GM04504 (cell line): ENCODE data around the gene POTEC.
"Not testable (repeated sequence)": the region's sequence is repeated elsewhere in the genome, so short reads cannot be mapped to it uniquely, and the experiment has no call there.

Experiments used
- DNase-seq: peaks from one replicate; pipeline ENCODE4 v3.0.0-alpha.2; 2012; ENCODE audit warnings: low read depth

The POTEC gene

GRCh38 chr18:14543446-14543964 lies at the start of gene POTEC:
TSS of gene POTEC (minus strand) at chr18:14543600. CDS start at chr18:14543146, 454 bp downstream.
- not testable (repeated sequence) for DNase-seq

DNA sequence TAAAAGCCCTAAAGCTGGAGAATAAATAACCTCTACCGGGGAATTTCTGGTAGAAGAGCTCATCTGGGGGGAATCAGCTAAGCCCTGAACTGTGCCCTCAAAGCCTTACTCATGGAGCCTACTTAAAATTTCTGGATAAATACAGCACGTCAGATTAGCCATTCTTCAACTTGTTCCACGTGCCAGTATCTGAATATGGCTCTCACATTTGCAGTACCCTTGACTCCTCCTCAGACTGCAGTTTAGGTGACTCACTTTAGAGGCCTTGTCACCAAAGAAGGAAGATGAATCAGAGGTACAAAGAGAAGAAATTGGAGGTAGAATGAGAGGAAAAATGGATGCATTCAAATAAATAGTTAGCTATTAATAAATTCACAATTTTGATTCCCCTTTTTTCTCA lies 34.6 kb upstream of the POTEC start:
- peak; percentile 3 for DNase-seq

GRCh38 chr18:14559502-14559901 lies 16.1 kb upstream of the POTEC start:
- DNase-seq = not testable (repeated sequence)

DNA sequence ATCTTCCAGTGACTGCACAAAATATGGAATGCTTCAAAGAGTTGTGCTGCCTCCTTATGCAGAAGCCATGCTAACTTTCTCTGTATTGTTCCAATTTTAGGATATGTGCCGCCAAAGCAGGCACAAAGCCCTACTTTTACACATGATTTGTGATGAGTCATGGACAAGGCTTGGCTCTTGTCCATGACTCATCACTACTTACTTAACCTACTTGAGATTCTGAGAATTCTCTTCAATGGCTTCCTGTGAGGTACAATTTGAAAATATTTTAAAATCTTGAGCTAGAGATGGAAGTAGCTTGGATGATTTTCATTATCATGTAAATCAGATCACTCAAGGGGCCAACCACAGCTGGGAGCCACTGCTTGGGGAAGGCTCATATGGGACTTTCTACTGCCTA lies 11.7 kb downstream of the POTEC start:
- not testable (repeated sequence) for DNase-seq

DNA sequence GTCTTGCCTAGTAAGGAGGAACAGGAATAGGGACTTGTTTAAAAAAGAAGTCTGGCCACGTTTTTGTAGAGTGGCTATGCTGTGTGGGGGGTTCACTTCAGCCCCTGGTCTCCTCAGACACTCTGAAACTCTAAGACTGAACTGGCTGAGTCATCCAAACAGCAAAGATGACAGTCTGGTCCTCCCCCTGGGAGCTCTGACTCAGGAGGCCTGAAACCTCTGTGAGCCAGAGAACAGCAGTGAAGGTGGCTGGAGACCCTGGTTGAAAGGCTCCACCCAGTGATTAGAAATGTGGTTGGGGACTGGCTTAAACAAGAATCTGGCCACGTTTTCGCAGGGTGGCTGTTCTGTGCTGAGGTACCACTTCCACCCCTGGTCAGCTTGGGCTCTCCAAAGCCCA lies 32.7 kb downstream of the POTEC start:
- DNase-seq = not testable (repeated sequence)

DNA sequence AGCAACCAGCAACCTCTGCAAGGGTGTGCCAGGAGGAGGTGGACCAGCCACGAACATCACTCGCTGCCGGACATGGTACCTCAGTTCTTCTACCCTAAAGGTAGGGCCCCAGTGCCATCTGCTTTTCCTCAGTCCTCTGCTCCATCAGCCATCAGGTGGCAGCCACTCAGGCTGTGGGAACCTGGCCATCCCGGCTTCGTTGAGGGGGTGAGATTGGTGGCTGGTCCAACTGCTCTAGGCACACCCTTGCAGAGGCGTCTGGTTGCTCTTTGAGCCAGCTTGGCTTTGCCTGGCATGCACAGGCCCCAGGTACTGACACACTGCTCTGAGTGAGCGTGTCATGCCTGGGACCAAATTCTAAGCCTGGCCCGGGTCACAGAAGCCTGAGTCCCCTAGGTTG lies 39.7 kb downstream of the POTEC start:
- not testable (repeated sequence) for DNase-seq

DNA sequence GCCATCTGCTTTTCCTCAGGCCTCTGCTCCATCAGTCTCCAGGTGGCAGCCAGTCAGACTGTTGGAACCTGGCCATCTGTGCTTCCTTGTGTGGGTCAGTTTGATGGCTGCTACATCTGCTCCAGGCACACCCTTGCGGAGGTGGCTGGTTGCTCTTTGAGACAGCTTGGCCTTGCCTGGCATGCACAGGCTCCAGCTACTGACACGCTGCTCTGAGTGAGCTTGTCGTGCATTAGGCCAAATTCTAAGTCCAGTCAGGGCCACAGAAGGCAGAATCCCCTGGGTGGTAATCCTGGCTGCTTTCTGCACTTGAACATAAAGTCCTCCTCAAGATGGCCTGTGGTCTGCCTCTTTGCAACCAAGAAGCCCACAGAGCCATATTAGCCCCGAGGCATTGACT lies 41.5 kb downstream of the POTEC start:
- DNase-seq = not testable (repeated sequence)

- DNase-seq = not testable (repeated sequence)
These were observed 54.0 kb downstream of the POTEC start for GRCh38 chr18:14489256-14490014.

- DNase-seq = not testable (repeated sequence)
These were observed 54.6 kb downstream of the POTEC start for GRCh38 chr18:14488789-14489188.

- DNase-seq = not testable (repeated sequence)
These were observed 56.3 kb downstream of the POTEC start for GRCh38 chr18:14486926-14487580.

- not testable (repeated sequence) for DNase-seq
These were observed 64.3 kb downstream of the POTEC start for GRCh38 chr18:14479076-14479475.

GRCh38 chr18:14475520-14475919 lies 67.9 kb downstream of the POTEC start:
- not testable (repeated sequence) for DNase-seq

DNA sequence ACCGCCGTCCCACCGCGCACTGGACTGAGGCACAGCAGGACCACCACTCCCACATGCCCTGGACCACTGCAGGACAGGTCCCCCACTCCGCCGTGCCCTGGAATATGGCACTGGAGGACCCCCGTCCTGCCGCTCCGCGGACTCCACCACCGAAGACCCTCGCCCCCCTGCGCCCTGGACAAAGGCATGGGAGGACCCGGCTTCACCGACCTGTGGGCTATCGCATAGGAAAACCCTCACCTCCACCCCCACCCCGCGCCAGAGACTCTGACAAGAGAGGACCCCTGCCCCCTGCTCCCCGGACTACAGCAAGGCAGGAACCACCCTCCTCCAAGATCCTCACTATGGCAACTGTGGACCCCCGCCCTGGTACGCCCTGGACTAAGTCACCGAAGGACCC lies 68.6 kb downstream of the POTEC start:
- DNase-seq = not testable (repeated sequence)

DNA sequence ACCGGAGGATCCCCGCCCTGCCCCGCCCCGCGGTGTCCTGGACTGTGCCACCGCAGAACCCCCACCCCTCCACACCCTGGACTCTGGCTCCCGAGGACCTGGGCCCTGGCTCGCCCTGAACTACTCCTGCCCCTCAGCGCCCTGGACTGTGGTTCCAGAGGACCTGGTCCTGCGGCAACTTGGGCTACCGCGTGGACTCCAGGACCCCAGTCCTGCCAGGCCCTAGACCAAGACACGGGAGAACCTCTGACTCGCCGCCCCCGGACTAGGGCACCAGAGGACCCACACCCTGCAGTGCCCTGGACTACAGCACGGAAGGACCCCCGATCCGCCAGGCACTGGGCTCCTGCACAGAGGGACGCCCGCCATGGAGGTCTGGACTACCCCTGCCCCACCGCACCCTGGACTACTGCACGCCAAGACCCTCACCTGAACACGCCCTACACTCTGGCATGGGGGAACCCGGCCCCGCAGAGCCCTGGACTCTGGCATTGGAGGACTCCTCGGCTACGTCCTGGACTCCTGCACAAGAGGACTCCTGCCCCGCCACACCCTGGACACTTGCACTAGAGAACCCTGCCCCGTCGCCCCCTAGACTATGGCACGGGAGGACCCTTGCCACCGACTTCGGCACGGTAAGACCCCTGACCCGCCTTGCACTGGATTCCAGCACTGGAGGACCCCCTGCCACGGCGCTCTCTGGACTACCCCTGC lies 69.2 kb downstream of the POTEC start:
- not testable (repeated sequence) for DNase-seq

DNA sequence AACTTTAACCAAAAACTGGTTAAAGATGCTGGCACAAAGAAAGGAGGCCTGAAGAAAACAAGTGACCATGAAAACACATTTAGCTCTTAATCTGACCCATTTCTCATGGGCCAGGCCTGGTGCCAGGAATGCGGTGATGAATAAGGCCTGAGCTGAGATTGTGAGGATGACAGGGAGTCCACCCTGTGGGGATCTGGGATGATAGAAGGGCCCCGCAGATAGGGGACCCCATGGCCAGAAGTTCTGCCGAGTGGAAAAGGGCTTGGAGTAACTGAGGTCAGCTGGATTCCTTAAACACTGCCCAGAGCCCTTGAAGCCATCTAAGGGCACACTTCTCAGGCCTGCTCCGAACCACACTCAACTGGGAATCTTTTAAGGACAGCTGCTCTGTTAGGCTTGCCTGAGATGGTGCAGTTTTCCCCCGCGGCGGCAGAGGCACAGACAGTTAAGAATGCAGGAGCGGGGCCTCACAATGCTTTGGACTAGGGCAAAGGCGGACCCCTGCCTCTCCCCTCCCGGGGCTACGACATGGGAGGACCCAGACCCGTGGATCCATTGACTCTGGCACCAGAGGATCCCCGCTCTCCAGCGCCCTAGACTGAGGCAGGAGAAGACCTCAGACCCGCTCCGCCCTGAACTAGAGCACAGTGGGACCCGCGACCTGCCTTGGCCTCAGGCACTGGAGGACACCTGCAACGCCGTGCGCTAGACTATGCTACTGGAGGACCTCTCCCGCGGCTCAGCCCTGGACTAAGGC lies 70.0 kb downstream of the POTEC start:
- not testable (repeated sequence) for DNase-seq

GRCh38 chr18:14471286-14471685 lies 72.1 kb downstream of the POTEC start:
- DNase-seq = not testable (repeated sequence)

GRCh38 chr18:14470446-14470845 lies 73.0 kb downstream of the POTEC start:
- not testable (repeated sequence) for DNase-seq

- DNase-seq = peak; percentile 41
These were observed 73.4 kb downstream of the POTEC start for GRCh38 chr18:14470046-14470445.

DNA sequence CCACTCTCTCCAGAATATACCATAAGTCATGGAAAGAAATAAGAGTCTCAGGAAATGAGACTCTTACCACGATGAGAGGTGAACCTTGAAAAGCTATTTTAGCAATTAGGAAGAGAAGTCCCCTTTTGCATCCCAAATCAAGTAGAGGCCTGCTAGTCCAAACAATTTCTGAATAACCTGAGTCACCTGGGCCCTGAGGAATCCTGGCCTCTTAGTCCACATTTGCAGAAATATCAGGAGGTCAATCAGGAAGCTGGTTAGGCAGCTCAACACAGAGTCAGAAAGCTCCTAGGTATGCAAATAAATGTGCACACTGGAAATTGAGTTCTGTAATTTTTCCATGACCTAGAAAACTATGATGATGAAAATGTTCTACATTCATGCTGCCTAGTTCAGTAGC lies 77.4 kb downstream of the POTEC start:
- not testable (repeated sequence) for DNase-seq
